ENCODE results near the gene IDI2.

The IDI2 gene

GRCh38 chr10:970311-971149 lies 55.1 kb downstream of the IDI2 start:
- TF ChIP-seq GATA3 (IDR thresholded peaks at IDR 0.05; ENCODE audit: low read depth, low read length) (no peak), GATA2 (IDR thresholded peaks at IDR 0.05; ENCODE audit: low read depth, low read length) (no peak)

DNA sequence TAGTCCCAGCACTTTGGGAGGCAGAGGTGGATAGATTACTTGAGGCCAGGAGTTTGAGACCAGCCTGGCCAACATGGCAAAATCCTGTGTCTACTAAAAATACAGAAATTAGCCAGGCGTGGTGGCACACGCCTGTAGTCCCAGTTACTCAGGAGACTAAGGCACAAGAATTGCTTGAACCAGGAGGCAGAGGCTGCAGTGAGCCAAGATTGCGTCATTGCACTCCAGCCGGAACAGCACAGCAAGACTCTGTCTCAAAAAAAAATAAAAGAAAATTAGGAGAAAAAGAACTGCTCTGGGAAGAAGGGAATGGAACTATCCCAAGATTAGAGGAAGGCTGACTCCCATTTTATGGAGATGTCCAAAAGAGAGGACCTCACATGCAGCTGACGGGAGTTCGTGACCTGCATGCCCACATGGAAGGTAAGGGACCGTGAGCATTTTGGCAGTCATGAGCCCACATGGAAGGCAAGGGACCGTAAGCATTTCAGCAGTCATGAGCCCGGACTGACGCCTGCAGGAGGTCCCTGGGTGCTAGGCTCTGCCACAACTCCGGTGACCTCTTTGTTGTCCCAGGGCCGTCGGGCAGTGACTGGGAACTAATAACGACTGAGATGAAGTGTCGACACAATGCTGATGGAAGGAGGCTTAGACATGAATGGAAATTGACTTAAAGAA lies 56.0 kb downstream of the IDI2 start:
- TF ChIP-seq GATA2 (IDR thresholded peaks at IDR 0.05; ENCODE audit: low read depth, low read length) (no peak), GATA3 (IDR thresholded peaks at IDR 0.05; ENCODE audit: low read depth, low read length) (no peak)
